Measurements from ENCODE around the gene RGL4. TPM values are rescaled to one million over a fixed set of nuclear protein-coding genes. Genes with fewer than 3 reads are reported as not detected.

RGL4 gene
- total and polyA plus RNA-seq, 2 donors (not counting 1 experiment from before 2014, with no cell fraction given): 0.81 to 2.7 TPM

DNA sequence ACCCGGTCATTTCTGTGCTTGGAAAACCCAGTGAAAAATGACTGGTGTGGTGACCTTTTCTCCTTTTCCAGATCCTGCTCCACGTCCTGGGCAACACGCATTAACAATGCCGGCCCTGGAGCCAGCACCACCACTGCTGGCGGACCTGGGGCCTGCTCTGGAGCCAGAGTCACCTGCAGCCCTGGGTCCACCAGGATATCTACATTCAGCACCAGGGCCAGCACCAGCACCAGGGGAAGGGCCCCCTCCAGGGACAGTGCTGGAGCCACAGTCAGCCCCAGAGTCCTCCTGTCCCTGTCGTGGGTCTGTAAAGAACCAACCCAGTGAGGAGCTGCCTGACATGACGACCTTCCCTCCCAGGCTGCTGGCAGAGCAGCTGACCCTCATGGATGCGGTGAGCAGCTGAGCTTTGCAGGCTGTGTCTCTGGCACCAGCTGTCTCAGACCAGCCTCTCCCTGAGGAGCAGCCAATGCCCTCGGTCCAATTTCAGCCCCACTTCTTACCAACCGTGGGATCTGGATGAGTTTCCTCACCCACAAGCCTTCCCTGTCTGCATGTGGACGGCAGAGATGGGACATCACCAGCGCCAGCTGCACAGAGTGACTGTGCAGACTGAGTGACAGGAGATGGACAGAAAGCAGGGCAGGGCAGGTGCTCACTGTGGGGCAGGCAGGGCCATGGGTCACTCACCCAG, 1.9 kb downstream of the RGL4 start:
- Mint-ChIP-seq H3K4me3 (no peak overlapping the region), H3K27ac (peak overlapping the region; percentile 67), H3K9me3 (ENCODE audit: insufficient read depth) (no peaks in the 10 kb centered on the region), H3K4me1 (peaks cover 31% of the 10 kb centered on the region), H3K27me3 (no peaks in the 10 kb centered on the region)
- H3K9me3 ChIP-seq (ENCODE audit: control extremely low read depth in 1 of 3, control insufficient read depth in 2 of 3, insufficient read depth in 1 of 3, low read length in 2 of 3): no peaks in the 10 kb centered on the region
- POLR2A ChIA-PET: no interaction called here
- H3K9ac ChIP-seq (ENCODE audit: low read length): no peak overlapping the region
- H3K4me2 ChIP-seq (replicated peaks; ENCODE audit: low read depth, low read length, poor library complexity, severe bottlenecking): no peak overlapping the region
- 98% methylated on average over 10 of the region's 12 CpGs for WGBS (ENCODE audit: insufficient coverage)
- no peaks in the 10 kb centered on the region for H3K27me3 ChIP-seq (replicated peaks in 1 of 4; ENCODE audit: control extremely low read depth in 1 of 4, control insufficient read depth in 3 of 4, insufficient read depth in 4 of 4, low read length in 3 of 4)
- intact Hi-C loops (cut with micrococcal nuclease): no loop called here
- H4K20me1 ChIP-seq (ENCODE audit: control insufficient read depth, insufficient read depth, low read length, poor library complexity, severe bottlenecking): no peaks in the 10 kb centered on the region
- CTCF ChIA-PET: interaction anchor here (0.9 to 2.0 kb wide), 2 partner anchors 9 to 157 kb away, joined by 3 to 6 read pairs; no protein-coding TSS in a partner anchor
- no peak for TF ChIP-seq CTCF (IDR thresholded peaks at IDR 0.05)
- no peak for TF ChIP-seq EZH2 (IDR thresholded peaks at IDR 0.05; ENCODE audit: borderline replicate concordance, insufficient read depth, low read depth, low read length, poor library complexity, severe bottlenecking)
- DNase-seq: no peak
- H3K36me3 ChIP-seq (replicated peaks in 1 of 2; ENCODE audit: control extremely low read depth in 1 of 2, control insufficient read depth in 1 of 2, extremely low read depth in 1 of 2, insufficient read depth in 2 of 2, low read length in 1 of 2): peaks cover 0 to 33% of the 10 kb centered on the region in 2 experiments
- peaks cover 23% of the 10 kb centered on the region for H3K79me2 ChIP-seq (ENCODE audit: control insufficient read depth, insufficient read depth, low read length)
- peaks cover 27 to 29% of the 10 kb centered on the region in 2 donors for H3K4me1 ChIP-seq (ENCODE audit: control insufficient read depth in 2 of 2, insufficient read depth in 2 of 2, low read length in 2 of 2)
- H3K27ac ChIP-seq (ENCODE audit: low read length in 2 of 2): no peak overlapping the region
- H2AFZ ChIP-seq (ENCODE audit: insufficient read depth, low read depth, low read length, poor library complexity, severe bottlenecking): no peak overlapping the region
- ATAC-seq (ENCODE audit: low read depth): no peak
- H3K4me3 ChIP-seq (ENCODE audit: control extremely low read depth in 1 of 5, extremely low read depth in 1 of 5, insufficient read depth in 1 of 5, low read depth in 2 of 5, low read length in 4 of 5): no peak overlapping the region

GRCh38 chr22:23693979-23694680, 3.3 kb downstream of the RGL4 start:
- H3K9me3 ChIP-seq (ENCODE audit: control extremely low read depth in 1 of 3, control insufficient read depth in 2 of 3, insufficient read depth in 1 of 3, low read length in 2 of 3): no peaks in the 10 kb centered on the region
- DNase-seq (no peak), ATAC-seq (ENCODE audit: low read depth) (no peak)
- no peaks in the 10 kb centered on the region for H3K27me3 ChIP-seq (replicated peaks in 1 of 4; ENCODE audit: control extremely low read depth in 1 of 4, control insufficient read depth in 3 of 4, insufficient read depth in 4 of 4, low read length in 3 of 4)
- H3K79me2 ChIP-seq (ENCODE audit: control insufficient read depth, insufficient read depth, low read length): peaks cover 23% of the 10 kb centered on the region
- no peak overlapping the region for H2AFZ ChIP-seq (ENCODE audit: insufficient read depth, low read depth, low read length, poor library complexity, severe bottlenecking)
- intact Hi-C loops (cut with micrococcal nuclease): no loop called here
- Mint-ChIP-seq H3K27ac (no peak overlapping the region), H3K4me3 (no peak overlapping the region), H3K9me3 (ENCODE audit: insufficient read depth) (no peaks in the 10 kb centered on the region), H3K4me1 (peaks cover 31% of the 10 kb centered on the region), H3K27me3 (no peaks in the 10 kb centered on the region)
- H3K4me3 ChIP-seq (ENCODE audit: control extremely low read depth in 1 of 5, extremely low read depth in 1 of 5, insufficient read depth in 1 of 5, low read depth in 2 of 5, low read length in 4 of 5): no peak overlapping the region
- 93% methylated on average over 10 of the region's 11 CpGs for WGBS (ENCODE audit: insufficient coverage)
- H3K27ac ChIP-seq (ENCODE audit: low read length in 2 of 2): no peak overlapping the region
- H3K9ac ChIP-seq (ENCODE audit: low read length): no peak overlapping the region
- ChIA-PET CTCF (interaction anchor here (1.4 to 2.0 kb wide), 3 partner anchors 112 to 200 kb away, joined by 3 to 6 read pairs (median 3); partner anchors contain the start of gene MIF), POLR2A (interaction anchor here (0.6 kb wide), 1 partner anchor 97 kb away, joined by 3 read pairs; no protein-coding TSS in a partner anchor)
- H3K4me2 ChIP-seq (replicated peaks; ENCODE audit: low read depth, low read length, poor library complexity, severe bottlenecking): no peak overlapping the region
- peaks cover 27 to 29% of the 10 kb centered on the region in 2 donors for H3K4me1 ChIP-seq (ENCODE audit: control insufficient read depth in 2 of 2, insufficient read depth in 2 of 2, low read length in 2 of 2)
- peaks cover 0 to 44% of the 10 kb centered on the region in 2 experiments for H3K36me3 ChIP-seq (replicated peaks in 1 of 2; ENCODE audit: control extremely low read depth in 1 of 2, control insufficient read depth in 1 of 2, extremely low read depth in 1 of 2, insufficient read depth in 2 of 2, low read length in 1 of 2)
- no peaks in the 10 kb centered on the region for H4K20me1 ChIP-seq (ENCODE audit: control insufficient read depth, insufficient read depth, low read length, poor library complexity, severe bottlenecking)
- no peak for TF ChIP-seq EZH2 (IDR thresholded peaks at IDR 0.05; ENCODE audit: borderline replicate concordance, insufficient read depth, low read depth, low read length, poor library complexity, severe bottlenecking)
- no peak for TF ChIP-seq CTCF (IDR thresholded peaks at IDR 0.05)

Data from B cell (primary cell).